IPS-NIHi11 (cell line): ENCODE measurements around the gene FANCC.
"Not testable (repeated sequence)": the region's sequence is repeated elsewhere in the genome, so short reads cannot be mapped to it uniquely, and the experiment has no call there.

ENCODE experiments used
- DNase-seq: peaks from one replicate; pipeline ENCODE4 v3.0.0; 2012; ENCODE audit warnings: mixed read lengths, low spot score

Gene FANCC

DNA sequence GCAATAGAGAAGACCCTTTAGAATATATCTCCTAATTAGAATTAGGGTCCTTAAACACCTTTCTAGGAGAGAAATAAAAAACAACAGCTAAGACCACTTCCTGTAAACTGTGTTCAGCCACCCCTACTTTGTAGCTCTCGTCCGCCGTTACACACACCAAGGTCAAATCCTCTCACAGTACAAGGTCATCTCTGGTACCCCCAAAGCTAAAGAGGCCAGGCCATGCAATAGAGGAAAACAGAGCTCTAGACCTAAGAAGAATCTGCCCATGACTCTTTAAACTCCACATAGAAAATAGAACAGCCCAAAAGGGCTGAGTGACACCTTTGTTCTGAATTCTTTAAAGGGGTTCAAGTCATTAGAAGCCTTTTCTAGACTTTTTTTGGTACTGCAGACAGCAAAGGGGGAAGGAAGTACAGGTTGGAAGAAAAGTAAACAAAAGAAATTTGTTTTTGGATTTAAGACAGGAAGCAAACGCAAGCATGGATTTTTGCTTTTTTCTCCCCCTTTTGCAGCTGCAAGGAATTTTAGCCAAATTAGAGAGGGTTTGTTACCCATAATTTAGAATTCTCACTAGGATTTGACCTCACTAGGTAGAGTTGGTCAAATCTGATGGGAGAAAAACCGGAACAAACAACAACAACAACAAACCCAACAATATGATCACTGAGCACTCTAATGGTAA lies 13.4 kb upstream of the FANCC start:
- DNase-seq = no peak

GRCh38 chr9:95329061-95329460 lies 11.6 kb upstream of the FANCC start:
- DNase-seq = not testable (repeated sequence)

- no peak for DNase-seq
These were observed 9.8 kb upstream of the FANCC start for GRCh38 chr9:95327239-95327865.

DNA sequence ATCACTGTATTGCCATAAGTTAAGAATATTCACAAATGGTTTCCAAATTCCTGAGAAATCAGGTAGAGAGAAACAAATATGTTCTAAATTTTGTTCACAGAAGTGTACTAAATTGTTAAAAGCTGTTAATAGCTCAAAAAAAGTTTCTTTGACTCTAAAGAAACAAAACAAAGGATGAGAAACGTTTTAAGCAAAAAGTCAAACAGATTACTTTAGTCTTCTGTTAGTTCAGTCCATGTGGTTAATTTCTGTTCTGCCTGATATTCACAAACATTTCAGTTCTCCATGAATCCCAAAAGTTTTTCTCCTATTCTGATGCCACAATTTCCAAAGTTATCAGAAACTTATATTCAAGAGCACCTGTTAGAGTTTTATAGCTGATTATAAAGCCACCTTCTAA lies 7.7 kb upstream of the FANCC start:
- no peak for DNase-seq

- DNase-seq = no peak
These were observed 343 bp upstream of the FANCC start for GRCh38 chr9:95317893-95318211.

DNA sequence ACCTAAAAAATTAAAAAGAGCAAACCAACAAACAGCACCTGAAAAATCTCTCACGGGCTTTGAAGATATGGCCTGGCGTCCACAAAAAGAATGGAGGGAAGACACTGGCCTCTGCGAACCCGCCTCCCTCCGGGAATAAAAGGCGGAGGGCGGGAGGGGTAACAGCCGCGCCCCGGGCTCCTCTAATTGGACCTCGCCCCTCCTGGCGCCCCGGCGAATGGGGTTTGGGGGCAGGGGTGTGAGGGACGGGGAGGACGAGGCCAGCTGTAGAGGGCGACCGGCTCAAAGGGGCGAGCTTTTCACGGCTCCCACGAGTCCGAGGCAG lies 753 bp downstream of the FANCC start:
- peak; percentile 90 for DNase-seq

DNA sequence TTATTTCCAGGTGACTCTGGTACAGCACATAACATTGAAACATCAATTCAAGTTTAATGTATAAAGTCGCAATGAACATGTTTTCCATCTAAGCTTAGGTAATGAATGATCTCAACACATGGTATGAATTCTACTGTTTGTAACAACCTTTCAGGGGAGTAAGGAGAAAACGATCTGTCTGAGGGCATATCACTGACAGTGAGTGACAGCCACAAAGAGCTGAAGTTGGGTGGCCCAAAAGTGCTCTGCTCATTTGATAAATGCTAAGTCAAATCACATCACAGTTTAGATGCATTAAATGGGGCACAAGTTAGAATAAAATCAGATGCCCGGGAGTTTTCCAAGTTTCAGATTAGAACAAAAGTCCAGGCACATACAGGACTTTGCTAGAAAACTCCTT lies 1.2 kb downstream of the FANCC start:
- DNase-seq = no peak

GRCh38 chr9:95315108-95315746 lies 2.3 kb downstream of the FANCC start:
- DNase-seq = no peak

- peak; percentile 81 for DNase-seq
These were observed 4.5 kb downstream of the FANCC start for GRCh38 chr9:95313010-95313498.

- DNase-seq = no peak
These were observed 5.5 kb downstream of the FANCC start for GRCh38 chr9:95311961-95312360.

DNA sequence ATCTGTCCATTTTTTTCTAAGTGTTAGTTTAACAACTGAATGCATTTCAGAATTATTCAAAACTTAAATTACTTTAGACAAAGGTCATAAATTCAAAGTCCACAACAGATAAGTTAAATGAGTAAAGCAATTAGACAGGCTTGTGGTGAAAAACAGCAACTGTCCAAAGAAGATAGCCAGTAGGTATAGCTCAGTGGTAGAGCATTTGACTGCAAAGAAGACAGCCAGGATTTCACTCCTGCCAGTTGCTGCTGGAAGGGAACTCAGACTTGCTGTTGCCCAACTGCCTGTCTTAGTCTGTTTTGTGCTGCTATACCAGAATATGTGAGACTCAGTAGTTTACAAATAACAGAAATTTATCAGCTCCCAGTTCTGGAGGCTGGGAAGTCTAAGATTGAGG lies 10.0 kb downstream of the FANCC start:
- no peak for DNase-seq

- DNase-seq = no peak
These were observed 10.7 kb downstream of the FANCC start for GRCh38 chr9:95306819-95307218.

- DNase-seq = no peak
These were observed 11.6 kb downstream of the FANCC start for GRCh38 chr9:95305770-95306492.

- DNase-seq = no peak
These were observed 15.0 kb downstream of the FANCC start for GRCh38 chr9:95302479-95302878.

DNA sequence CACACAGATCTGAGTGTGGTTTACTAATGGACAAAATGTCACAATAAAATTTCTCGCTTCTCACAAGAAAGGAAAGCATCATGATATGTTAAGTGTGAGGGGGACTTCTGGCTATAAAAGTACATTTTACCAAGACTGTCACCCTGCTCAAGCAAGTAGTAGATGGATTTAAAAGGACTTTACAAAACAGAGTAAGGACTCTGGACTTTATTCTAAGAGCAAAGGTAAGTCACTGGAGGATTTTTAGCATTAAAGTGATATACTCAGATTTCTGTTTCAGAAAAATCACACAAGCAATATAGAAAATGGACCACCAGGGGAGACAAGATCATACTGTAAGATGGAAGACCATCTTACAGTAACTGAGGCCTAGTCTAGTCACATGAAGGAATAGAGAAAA lies 19.7 kb downstream of the FANCC start:
- DNase-seq = no peak

DNA sequence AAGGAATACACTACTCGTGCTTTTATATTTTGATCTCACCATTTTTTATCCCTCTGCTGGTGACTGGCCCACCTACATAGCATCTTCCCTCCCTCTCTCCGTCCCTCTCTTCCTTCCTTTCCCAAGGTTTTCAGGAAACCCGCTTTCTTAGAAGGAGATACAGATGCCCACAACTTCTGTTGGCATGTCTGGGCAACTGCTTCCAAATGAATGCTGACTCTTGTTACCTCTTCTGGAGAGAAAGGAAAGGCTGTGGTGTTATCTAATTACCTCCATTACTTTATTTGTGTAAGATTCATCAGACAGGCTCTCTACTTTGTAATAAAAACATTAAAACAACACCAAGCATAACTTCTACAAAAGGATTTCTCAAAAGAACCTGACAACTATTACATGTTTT lies 20.2 kb downstream of the FANCC start:
- no peak for DNase-seq

DNA sequence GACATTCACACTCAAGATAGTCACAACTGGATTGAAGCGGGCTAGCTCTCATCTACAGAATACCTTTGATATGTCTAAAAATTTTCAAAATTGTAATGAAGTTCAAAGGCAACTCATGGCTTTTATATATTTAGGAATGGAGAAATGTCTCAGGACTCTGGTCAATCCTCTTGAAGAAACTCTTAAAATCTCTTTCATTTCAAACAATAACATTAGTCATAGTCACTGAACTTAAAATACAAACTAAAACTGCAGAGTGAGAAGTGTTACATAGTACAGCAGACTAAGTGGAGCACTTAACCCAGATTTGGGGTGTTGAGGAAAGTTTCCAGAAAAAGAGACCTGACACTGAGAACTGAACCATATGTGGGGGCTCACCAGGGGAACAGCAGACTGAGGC lies 20.7 kb downstream of the FANCC start:
- DNase-seq = no peak

GRCh38 chr9:95293296-95293695 lies 24.2 kb downstream of the FANCC start:
- DNase-seq = not testable (repeated sequence)

- no peak for DNase-seq
These were observed 25.3 kb downstream of the FANCC start for GRCh38 chr9:95292226-95292625.

GRCh38 chr9:95286151-95286550 lies 31.4 kb downstream of the FANCC start:
- DNase-seq = no peak

- no peak for DNase-seq
These were observed 32.2 kb downstream of the FANCC start for GRCh38 chr9:95285307-95285706.

DNA sequence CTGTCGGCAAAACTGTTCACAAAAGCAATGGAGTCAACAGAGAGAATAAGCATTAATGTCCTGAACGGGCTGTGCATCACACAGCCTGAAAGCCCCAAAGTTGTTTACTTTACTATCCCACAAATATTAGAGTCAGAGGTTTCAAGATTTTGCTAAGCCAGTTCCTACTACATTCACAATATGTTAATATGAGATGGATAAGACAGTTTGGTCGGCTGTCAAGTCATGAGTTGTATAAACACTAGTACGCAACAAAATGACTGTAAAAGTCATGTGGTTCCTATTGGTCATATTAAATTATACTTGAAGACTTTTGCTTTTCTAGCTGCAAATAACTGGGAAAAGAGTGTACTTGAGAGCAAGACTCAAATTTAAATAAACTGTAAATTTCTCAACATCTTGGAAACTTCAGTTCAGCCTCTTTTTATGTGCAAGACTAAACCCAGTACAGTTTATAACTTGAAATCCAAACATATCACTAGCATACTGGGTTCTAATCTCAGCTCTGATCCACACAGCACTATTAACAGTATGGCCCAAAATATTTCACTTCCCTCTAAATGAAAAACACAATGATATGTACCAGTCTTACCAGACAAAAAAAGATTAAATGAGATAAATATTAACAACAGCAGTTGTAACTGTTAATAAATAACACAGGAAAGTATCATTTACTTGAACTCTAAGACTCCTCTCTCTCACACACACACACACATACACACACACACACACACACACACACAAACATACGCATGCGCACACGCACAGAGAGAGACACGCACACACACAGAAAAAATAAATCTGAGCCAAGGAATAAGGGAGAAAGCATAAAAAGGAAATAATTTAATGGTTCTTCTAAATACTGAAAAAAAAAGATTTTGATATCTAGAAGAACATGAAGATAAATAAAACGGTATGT lies 33.1 kb downstream of the FANCC start:
- no peak for DNase-seq
